Measurements from ENCODE around the gene GMDS.

- TF ChIP-seq ARNT (IDR thresholded peaks at IDR 0.05) (no peak), ZNF264 (CRISPR knock-in tag; IDR thresholded peaks at IDR 0.05) (no peak), EP300 (IDR thresholded peaks at IDR 0.05; ENCODE audit: low read depth in 2 of 2, low read length in 2 of 2) (no peak), EP300 (CRISPR knock-in tag; IDR thresholded peaks at IDR 0.05; ENCODE audit: borderline replicate concordance) (no peak), SKI (IDR thresholded peaks at IDR 0.05; ENCODE audit: partially characterized antibody) (no peak)
These were observed 660.3 kb downstream of the GMDS start for GRCh38 chr6:1584996-1585668.
